Stimulated activated naive B cell treated with anti-CD40 and anti-IgM and Interleukin-4, amounts not matched to agents 10 μg/mL and 1 μg/mL and 100 μg/mL, for 72 hours (primary cell): ENCODE results near the gene SLC16A12.

ENCODE experiments used
- ATAC-seq, 2 donors: fragments of 150-1000 bp; cut with Tn5 transposase; replicated peaks; 2 replicates each; pipeline ENCODE4 v1.10.0; 2021; ENCODE audit warnings: moderate library complexity in 1 of 2
- DNase-seq: peaks from one replicate; pipeline ENCODE4 v3.0.0; 2021
- H3K27ac Mint-ChIP-seq: one replicate; pipeline ENCODE4 v1.8.0; 2022; ENCODE audit warnings: mild to moderate bottlenecking, mixed read lengths
- H3K27me3 Mint-ChIP-seq, 2 donors: one replicate each; pipeline ENCODE4 v1.8.0; 2022; ENCODE audit warnings: mixed read lengths in 2 of 2
- H3K36me3 Mint-ChIP-seq, 2 donors: one replicate each; pipeline ENCODE4 v1.8.0; 2022; ENCODE audit warnings: mixed read lengths in 2 of 2, mild to moderate bottlenecking in 1 of 2
- H3K4me1 Mint-ChIP-seq, 2 donors: one replicate each; pipeline ENCODE4 v1.8.0; 2022; ENCODE audit warnings: mixed read lengths in 2 of 2, mild to moderate bottlenecking in 1 of 2
- H3K4me3 Mint-ChIP-seq, 2 donors: one replicate each; pipeline ENCODE4 v1.8.0; 2022; ENCODE audit warnings: mild to moderate bottlenecking in 2 of 2, mixed read lengths in 2 of 2, moderate library complexity in 1 of 2
- H3K9me3 Mint-ChIP-seq, 2 donors: one replicate each; pipeline ENCODE4 v1.8.0; 2022; ENCODE audit warnings: mixed read lengths in 2 of 2, mild to moderate bottlenecking in 1 of 2

Gene SLC16A12

GRCh38 chr10:89535171-89536012 lies at the start of gene SLC16A12:
TSS of gene SLC16A12 (minus strand) at chr10:89535594. CDS start at chr10:89462578, 73,016 bp downstream.
- ATAC-seq, result peak; percentile 36 to 43
- DNase-seq, result no peak
- H3K9me3 Mint-ChIP-seq, result no peaks in the 10 kb centered on the region
- no peaks in the 10 kb centered on the region for H3K36me3 Mint-ChIP-seq
- no peak within 1 kb of the TSS for H3K27ac Mint-ChIP-seq
- H3K27me3 Mint-ChIP-seq, result peaks cover 56 to 75% of the 10 kb centered on the region in 2 donors
- peak within 1 kb of the TSS; percentile 36 to 48 for H3K4me3 Mint-ChIP-seq
- H3K4me1 Mint-ChIP-seq, result peaks cover 3 to 12% of the 10 kb centered on the region in 2 donors

GRCh38 chr10:89582022-89582421 lies 46.6 kb upstream of the SLC16A12 start:
- Mint-ChIP-seq H3K36me3 (no peaks in the 10 kb centered on the region), H3K27ac (no peak overlapping the region), H3K9me3 (no peaks in the 10 kb centered on the region), H3K4me1 (peaks cover 0 to 6% of the 10 kb centered on the region in 2 donors), H3K27me3 (no peaks in the 10 kb centered on the region), H3K4me3 (no peak overlapping the region)
- no peak for ATAC-seq
- no peak for DNase-seq

- H3K36me3 Mint-ChIP-seq, result no peaks in the 10 kb centered on the region
- DNase-seq (no peak), ATAC-seq (no peak)
- H3K4me3 Mint-ChIP-seq, result no peak overlapping the region
- no peaks in the 10 kb centered on the region for H3K27me3 Mint-ChIP-seq
- no peaks in the 10 kb centered on the region for H3K9me3 Mint-ChIP-seq
- no peak overlapping the region for H3K27ac Mint-ChIP-seq
- H3K4me1 Mint-ChIP-seq, result peaks cover 0 to 6% of the 10 kb centered on the region in 2 donors
Observed at GRCh38 chr10:89580243-89580642, 44.8 kb upstream of the SLC16A12 start.

DNA sequence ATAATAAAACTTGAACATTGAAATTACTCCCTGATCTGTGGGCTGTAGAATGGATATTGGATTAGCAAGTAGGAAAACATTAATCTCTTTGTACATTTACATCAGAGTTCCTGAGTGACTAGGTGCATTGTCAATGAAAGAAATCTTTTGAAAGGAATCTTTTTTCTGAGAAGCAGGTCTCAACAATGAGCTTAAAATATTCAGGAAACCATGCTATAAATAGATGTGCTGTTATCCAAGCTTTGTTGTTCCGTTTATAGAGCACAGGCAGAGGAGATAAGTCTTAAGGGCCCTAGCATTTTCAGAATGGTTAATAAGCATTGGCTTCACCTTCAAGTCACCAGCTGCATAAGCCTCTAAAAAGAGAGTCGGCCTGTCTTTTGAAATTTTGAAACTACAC lies 41.3 kb upstream of the SLC16A12 start:
- Mint-ChIP-seq H3K4me1 (peaks cover 0 to 6% of the 10 kb centered on the region in 2 donors), H3K4me3 (no peak overlapping the region)
- no peak for ATAC-seq

DNA sequence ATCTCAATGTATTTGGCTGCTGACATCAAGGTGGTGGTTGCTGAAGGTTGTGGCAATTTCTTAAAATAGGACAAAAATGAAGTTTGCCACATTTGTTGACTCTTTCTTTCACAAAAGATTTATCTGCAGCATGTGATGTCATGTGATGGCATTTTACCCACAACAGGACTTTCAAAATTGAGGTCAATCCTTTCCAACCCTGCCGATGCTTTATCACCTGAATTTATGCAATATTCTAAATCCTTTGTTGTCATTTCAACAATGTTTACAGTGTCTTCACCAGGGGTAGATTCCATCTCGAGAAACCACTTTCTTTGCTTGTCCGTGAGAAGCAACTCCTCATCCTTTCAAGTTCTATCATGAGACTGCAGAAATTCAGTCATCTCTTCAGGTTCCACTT lies 40.6 kb upstream of the SLC16A12 start:
- H3K9me3 Mint-ChIP-seq, result no peaks in the 10 kb centered on the region

More for the DNA sequence above, 41.3 kb upstream of the SLC16A12 start:
- H3K27ac Mint-ChIP-seq, result no peak overlapping the region
- H3K27me3 Mint-ChIP-seq, result no peaks in the 10 kb centered on the region
- H3K9me3 Mint-ChIP-seq, result no peaks in the 10 kb centered on the region
- DNase-seq, result no peak
- no peaks in the 10 kb centered on the region for H3K36me3 Mint-ChIP-seq

GRCh38 chr10:89575031-89575430 lies 39.6 kb upstream of the SLC16A12 start:
- no peak for ATAC-seq
- Mint-ChIP-seq H3K4me1 (no peaks in the 10 kb centered on the region), H3K9me3 (no peaks in the 10 kb centered on the region), H3K27me3 (no peaks in the 10 kb centered on the region), H3K36me3 (no peaks in the 10 kb centered on the region), H3K4me3 (no peak overlapping the region), H3K27ac (no peak overlapping the region)
- DNase-seq, result no peak

More for the DNA sequence above, 40.6 kb upstream of the SLC16A12 start:
- no peak overlapping the region for H3K4me3 Mint-ChIP-seq
- no peak overlapping the region for H3K27ac Mint-ChIP-seq
- H3K27me3 Mint-ChIP-seq, result no peaks in the 10 kb centered on the region
- peaks cover 0 to 6% of the 10 kb centered on the region in 2 donors for H3K4me1 Mint-ChIP-seq
- ATAC-seq (no peak), DNase-seq (no peak)
- no peaks in the 10 kb centered on the region for H3K36me3 Mint-ChIP-seq

DNA sequence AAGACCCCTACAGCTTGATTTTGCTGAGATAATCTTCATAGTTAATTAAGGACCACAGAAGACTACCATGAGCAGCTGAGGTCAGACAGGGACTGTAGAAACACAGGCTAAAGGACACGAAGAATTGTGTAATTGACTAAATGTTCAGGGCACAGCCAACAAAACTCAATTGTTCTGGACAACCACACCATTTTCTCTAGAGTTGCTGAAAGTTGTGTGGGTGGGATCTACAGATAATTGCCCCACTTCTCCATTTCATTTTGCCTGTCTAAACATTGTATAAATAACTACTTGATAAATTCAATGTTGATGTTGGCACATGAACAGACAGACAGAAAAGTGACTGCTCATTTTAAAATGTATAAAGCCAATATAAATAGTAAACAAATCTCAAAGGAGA lies 39.0 kb upstream of the SLC16A12 start:
- no peak for ATAC-seq
- Mint-ChIP-seq H3K27me3 (no peaks in the 10 kb centered on the region), H3K27ac (no peak overlapping the region), H3K4me3 (no peak overlapping the region), H3K9me3 (no peaks in the 10 kb centered on the region), H3K4me1 (no peaks in the 10 kb centered on the region), H3K36me3 (no peaks in the 10 kb centered on the region)
- DNase-seq, result no peak

GRCh38 chr10:89567576-89568245 lies 32.3 kb upstream of the SLC16A12 start:
- H3K4me1 Mint-ChIP-seq, result peaks cover 0 to 1% of the 10 kb centered on the region in 2 donors
- no peak for ATAC-seq
- no peak overlapping the region for H3K4me3 Mint-ChIP-seq
- no peaks in the 10 kb centered on the region for H3K9me3 Mint-ChIP-seq
- DNase-seq, result no peak
- no peaks in the 10 kb centered on the region for H3K36me3 Mint-ChIP-seq
- H3K27ac Mint-ChIP-seq, result no peak overlapping the region
- H3K27me3 Mint-ChIP-seq, result peaks cover 11% of the 10 kb centered on the region in 2 donors

GRCh38 chr10:89566992-89567391 lies 31.6 kb upstream of the SLC16A12 start:
- H3K9me3 Mint-ChIP-seq, result no peaks in the 10 kb centered on the region
- H3K27me3 Mint-ChIP-seq, result peaks cover 11% of the 10 kb centered on the region in 2 donors
- no peak overlapping the region for H3K27ac Mint-ChIP-seq
- H3K4me1 Mint-ChIP-seq, result peaks cover 0 to 1% of the 10 kb centered on the region in 2 donors
- no peak for DNase-seq
- H3K36me3 Mint-ChIP-seq, result no peaks in the 10 kb centered on the region
- H3K4me3 Mint-ChIP-seq, result no peak overlapping the region
- no peak for ATAC-seq

DNA sequence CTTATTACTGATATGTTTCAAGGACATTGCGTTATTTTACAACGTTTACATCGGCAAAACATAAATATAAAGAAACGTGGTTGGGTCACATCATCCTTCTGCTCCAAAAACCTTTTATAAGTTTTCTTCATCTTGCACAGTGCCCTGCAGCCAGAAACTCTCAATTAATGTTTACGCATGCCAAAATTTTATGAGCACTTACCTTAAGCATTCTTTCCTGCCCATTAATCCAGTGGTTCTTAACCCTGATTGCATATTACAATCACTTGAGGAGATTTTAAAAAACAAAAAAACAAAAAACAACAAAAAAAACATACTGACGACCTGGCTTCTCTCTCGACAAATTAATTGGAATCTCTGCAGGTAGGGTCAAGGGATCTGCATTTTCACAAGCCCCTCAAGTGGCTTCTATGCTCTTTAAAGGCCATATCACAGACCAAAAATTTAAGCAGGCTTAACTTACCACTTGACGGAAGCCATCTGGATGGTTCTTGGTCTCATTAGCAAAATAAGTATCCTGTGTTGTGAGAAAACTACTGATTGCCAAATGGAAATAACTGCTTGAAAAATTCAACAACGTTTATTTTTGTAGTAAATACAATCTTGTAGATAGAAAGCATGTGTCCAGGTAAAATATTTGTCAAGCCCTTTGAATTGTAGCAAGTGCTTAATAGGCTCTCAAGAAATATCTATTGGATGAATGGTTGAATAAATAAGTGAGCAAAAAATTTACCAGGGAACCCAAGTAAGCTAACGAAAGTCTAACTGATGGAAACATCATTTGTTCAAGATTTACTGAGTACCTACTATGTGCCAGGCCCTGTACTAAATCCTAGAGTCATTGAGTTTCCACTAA lies 30.9 kb upstream of the SLC16A12 start:
- ATAC-seq, result no peak
- no peaks in the 10 kb centered on the region for H3K9me3 Mint-ChIP-seq
- peaks cover 11 to 12% of the 10 kb centered on the region in 2 donors for H3K27me3 Mint-ChIP-seq
- no peak overlapping the region for H3K4me3 Mint-ChIP-seq
- no peak for DNase-seq
- no peak overlapping the region for H3K27ac Mint-ChIP-seq
- no peaks in the 10 kb centered on the region for H3K36me3 Mint-ChIP-seq
- H3K4me1 Mint-ChIP-seq, result peaks cover 0 to 1% of the 10 kb centered on the region in 2 donors

DNA sequence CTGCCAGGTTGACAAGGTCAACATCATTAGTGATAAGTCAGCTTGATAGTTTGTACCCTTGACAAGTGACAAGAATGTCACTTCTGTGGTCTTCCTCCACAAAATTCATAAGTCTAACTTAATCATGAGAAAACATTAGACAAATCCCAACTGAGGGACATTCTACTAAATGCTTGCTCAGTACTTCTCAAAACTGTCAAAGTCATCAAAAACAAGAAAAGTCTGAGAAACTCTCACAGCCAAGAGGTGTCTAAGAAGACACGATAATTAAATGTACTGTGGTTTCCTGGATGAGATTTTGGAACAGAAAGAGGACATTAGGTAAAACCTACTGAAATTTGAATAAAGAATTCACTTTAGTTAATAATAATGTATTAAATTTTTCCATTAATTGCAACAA lies 29.8 kb upstream of the SLC16A12 start:
- peaks cover 0 to 1% of the 10 kb centered on the region in 2 donors for H3K4me1 Mint-ChIP-seq
- no peak for DNase-seq

DNA sequence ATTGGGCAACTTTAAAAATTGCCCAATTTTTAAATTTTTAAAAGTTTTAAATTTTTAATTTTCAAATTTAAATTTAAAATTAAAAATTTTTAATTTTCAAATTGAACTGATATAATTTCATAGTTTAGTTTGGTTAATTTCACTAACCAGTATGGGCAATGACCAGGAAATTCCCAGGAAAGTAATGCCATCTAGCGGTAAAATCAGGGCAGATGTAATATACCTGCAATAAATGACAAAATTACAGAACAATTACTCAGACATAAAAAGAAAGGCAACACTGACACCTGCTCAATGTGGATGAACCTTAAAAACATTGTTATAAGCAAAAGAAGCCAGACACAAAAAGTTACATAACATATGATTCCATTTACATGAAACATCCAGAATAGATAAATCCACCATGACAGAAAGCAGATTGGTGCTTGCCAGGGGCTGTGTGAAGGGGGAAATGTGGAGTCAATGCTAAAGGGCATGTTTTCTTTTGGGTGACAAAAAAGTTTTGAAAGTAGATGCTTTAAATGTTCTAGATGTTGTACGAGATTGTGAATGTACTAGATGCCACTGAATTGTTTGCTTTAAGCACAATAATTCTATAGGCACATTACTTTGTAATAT lies 28.6 kb upstream of the SLC16A12 start:
- no peak overlapping the region for H3K4me3 Mint-ChIP-seq
- no peak overlapping the region for H3K27ac Mint-ChIP-seq
- peaks cover 0 to 1% of the 10 kb centered on the region in 2 donors for H3K4me1 Mint-ChIP-seq
- no peaks in the 10 kb centered on the region for H3K9me3 Mint-ChIP-seq
- ATAC-seq, result peak; percentile 54 to 69
- H3K27me3 Mint-ChIP-seq, result peaks cover 11 to 19% of the 10 kb centered on the region in 2 donors
- no peak for DNase-seq
- no peaks in the 10 kb centered on the region for H3K36me3 Mint-ChIP-seq

More for the DNA sequence above, 29.8 kb upstream of the SLC16A12 start:
- H3K27ac Mint-ChIP-seq, result no peak overlapping the region
- no peak for ATAC-seq
- H3K4me3 Mint-ChIP-seq, result no peak overlapping the region
- peaks cover 11 to 16% of the 10 kb centered on the region in 2 donors for H3K27me3 Mint-ChIP-seq
- no peaks in the 10 kb centered on the region for H3K36me3 Mint-ChIP-seq
- H3K9me3 Mint-ChIP-seq, result no peaks in the 10 kb centered on the region

DNA sequence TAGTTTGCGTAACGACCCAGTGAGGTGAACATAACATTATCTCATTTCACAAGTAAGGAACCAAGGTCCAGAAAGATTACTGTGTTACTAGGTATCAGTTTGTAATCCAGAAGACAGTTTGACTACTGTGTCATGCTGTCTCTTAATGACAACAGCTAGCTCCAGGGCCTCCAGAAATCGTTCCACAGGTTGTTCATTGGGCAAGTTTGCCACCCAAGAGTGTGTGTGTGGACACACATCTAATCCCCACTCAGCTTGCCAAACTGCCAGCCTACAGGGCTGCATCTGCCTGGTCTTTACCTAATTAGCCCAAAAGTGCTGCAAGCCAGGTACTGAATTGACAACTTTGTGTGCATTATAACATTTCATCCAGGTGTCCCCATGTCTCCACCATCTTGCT lies 27.9 kb upstream of the SLC16A12 start:
- H3K27me3 Mint-ChIP-seq, result peaks cover 11 to 23% of the 10 kb centered on the region in 2 donors
- peaks cover 0 to 1% of the 10 kb centered on the region in 2 donors for H3K4me1 Mint-ChIP-seq
- DNase-seq (no peak), ATAC-seq (no peak)
- no peaks in the 10 kb centered on the region for H3K36me3 Mint-ChIP-seq
- no peak overlapping the region for H3K4me3 Mint-ChIP-seq
- H3K27ac Mint-ChIP-seq, result no peak overlapping the region
- no peaks in the 10 kb centered on the region for H3K9me3 Mint-ChIP-seq

DNA sequence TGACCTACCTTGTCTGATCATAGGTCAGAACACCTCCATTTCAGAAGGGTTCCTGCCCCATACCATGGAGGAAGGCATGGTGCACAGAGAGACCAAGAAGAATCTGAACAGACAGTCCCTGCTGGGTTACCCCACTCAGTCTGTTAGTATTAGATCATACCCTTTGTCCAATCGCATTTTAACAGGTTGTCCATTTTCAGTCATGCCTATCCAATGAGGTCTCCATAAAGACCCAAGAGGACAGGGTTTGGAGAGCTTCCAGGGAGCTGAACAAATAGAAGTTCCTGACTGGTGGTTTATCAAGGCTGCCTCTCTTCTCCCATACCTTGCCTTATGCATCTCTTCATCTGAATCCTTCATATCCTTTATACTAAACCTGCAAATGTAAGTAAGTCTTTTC lies 21.2 kb upstream of the SLC16A12 start:
- no peak overlapping the region for H3K4me3 Mint-ChIP-seq
- DNase-seq (no peak), ATAC-seq (no peak)
- no peaks in the 10 kb centered on the region for H3K9me3 Mint-ChIP-seq
- no peaks in the 10 kb centered on the region for H3K36me3 Mint-ChIP-seq
- H3K4me1 Mint-ChIP-seq, result no peaks in the 10 kb centered on the region
- no peak overlapping the region for H3K27ac Mint-ChIP-seq
- peaks cover 10 to 18% of the 10 kb centered on the region in 2 donors for H3K27me3 Mint-ChIP-seq
